D341Med (cell line): ENCODE data around the gene ZNF419.

ENCODE experiments used
- DNase-seq: peaks from one replicate; pipeline ENCODE4 v3.0.0; 2012; ENCODE audit warnings: low spot score

Gene ZNF419

GRCh38 chr19:57537953-57538547 is 50.5 kb downstream of the ZNF419 start:
- DNase-seq = no peak
